ENCODE results near the gene CD44. TPM values are rescaled to one million over a fixed set of nuclear protein-coding genes. Genes with fewer than 3 reads are reported as not detected.

CD44 gene
- total and polyA plus RNA-seq, 10 of the 15 experiments (the other 5 are each of a cell fraction or from before 2014, with no cell fraction given): 57.1 to 293 (median 120) TPM

- TF ChIP-seq CUX1 (IDR thresholded peaks at IDR 0.05; ENCODE audit: insufficient replicate concordance, low read depth, low read length) (no peak), STAT3 (IDR thresholded peaks at IDR 0.05; ENCODE audit: low read depth, low read length) (no peak), SUPT20H (IDR thresholded peaks at IDR 0.05; ENCODE audit: borderline replicate concordance, control insufficient read depth, low read depth, low read length) (no peak), TARDBP (IDR thresholded peaks at IDR 0.05; ENCODE audit: borderline replicate concordance) (peak; percentile 81; the same call in 1 of the 2 replicates), YY1 (IDR thresholded peaks at IDR 0.05; ENCODE audit: low read depth, low read length) (peak; percentile 66), ZBED1 (IDR thresholded peaks at IDR 0.05; ENCODE audit: borderline replicate concordance) (peak; percentile 91; the same call in 1 of the 2 replicates), EZH2 (IDR thresholded peaks at IDR 0.05; ENCODE audit: borderline replicate concordance, control insufficient read depth, low read depth, low read length) (no peak), YBX1 (IDR thresholded peaks at IDR 0.05) (no peak), EED (IDR thresholded peaks at IDR 0.05; ENCODE audit: low read depth) (peak; percentile 88), IKZF1 (conservative IDR thresholded peaks at IDR 0.05) (peak; percentile 81), MXI1 (IDR thresholded peaks at IDR 0.05; ENCODE audit: low read depth, low read length) (0 out of 2 replicates have a peak, but pooled peaks have one; percentile 38), WRNIP1 (IDR thresholded peaks at IDR 0.05; ENCODE audit: borderline replicate concordance, low read depth, low read length) (no peak), MEF2B (IDR thresholded peaks at IDR 0.05; ENCODE audit: partially characterized antibody, poor library complexity, severe bottlenecking) (peak; percentile 52), CBFB (IDR thresholded peaks at IDR 0.05; ENCODE audit: low read depth) (peak; percentile 99), RELB (IDR thresholded peaks at IDR 0.05; ENCODE audit: low read depth) (peak; percentile 34; the same call in 1 of the 2 replicates), TCF3 (IDR thresholded peaks at IDR 0.05; ENCODE audit: borderline replicate concordance, insufficient read depth, low read depth, low read length) (peak; percentile 93)
- TF ChIP-seq, protein P1, sequence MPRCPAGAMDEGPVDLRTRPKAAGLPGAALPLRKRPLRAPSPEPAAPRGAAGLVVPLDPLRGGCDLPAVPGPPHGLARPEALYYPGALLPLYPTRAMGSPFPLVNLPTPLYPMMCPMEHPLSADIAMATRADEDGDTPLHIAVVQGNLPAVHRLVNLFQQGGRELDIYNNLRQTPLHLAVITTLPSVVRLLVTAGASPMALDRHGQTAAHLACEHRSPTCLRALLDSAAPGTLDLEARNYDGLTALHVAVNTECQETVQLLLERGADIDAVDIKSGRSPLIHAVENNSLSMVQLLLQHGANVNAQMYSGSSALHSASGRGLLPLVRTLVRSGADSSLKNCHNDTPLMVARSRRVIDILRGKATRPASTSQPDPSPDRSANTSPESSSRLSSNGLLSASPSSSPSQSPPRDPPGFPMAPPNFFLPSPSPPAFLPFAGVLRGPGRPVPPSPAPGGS (IDR thresholded peaks at IDR 0.05; ENCODE audit: borderline replicate concordance, insufficient read depth, low read depth, low read length, poor library complexity, severe bottlenecking): peak; percentile 93
- TF ChIP-seq, protein P2, sequence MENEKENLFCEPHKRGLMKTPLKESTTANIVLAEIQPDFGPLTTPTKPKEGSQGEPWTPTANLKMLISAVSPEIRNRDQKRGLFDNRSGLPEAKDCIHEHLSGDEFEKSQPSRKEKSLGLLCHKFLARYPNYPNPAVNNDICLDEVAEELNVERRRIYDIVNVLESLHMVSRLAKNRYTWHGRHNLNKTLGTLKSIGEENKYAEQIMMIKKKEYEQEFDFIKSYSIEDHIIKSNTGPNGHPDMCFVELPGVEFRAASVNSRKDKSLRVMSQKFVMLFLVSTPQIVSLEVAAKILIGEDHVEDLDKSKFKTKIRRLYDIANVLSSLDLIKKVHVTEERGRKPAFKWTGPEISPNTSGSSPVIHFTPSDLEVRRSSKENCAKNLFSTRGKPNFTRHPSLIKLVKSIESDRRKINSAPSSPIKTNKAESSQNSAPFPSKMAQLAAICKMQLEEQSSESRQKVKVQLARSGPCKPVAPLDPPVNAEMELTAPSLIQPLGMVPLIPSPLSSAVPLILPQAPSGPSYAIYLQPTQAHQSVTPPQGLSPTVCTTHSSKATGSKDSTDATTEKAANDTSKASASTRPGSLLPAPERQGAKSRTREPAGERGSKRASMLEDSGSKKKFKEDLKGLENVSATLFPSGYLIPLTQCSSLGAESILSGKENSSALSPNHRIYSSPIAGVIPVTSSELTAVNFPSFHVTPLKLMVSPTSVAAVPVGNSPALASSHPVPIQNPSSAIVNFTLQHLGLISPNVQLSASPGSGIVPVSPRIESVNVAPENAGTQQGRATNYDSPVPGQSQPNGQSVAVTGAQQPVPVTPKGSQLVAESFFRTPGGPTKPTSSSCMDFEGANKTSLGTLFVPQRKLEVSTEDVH (IDR thresholded peaks at IDR 0.05; ENCODE audit: low read depth, partially characterized antibody): no peak
Observed at GRCh38 chr11:35145271-35145670, 6.3 kb downstream of the CD44 start (continued).

All from GM12878 (cell line).